Nephron (organoid): ENCODE results near the gene PKLR.

ENCODE experiments used
- H3K27ac Mint-ChIP-seq, 3 experiments: 2 replicates each; pipeline ENCODE4 v1.8.0; 2020; ENCODE audit warnings: mixed read lengths in 3 of 3, mild to moderate bottlenecking in 2 of 3, moderate library complexity in 1 of 3
- H3K27me3 Mint-ChIP-seq: 2 replicates; pipeline ENCODE4 v1.8.0; 2021; ENCODE audit warnings: low read depth, mild to moderate bottlenecking, moderate library complexity, mixed read lengths
- H3K36me3 Mint-ChIP-seq: 2 replicates; pipeline ENCODE4 v1.8.0; 2020; ENCODE audit warnings: low read depth, mixed read lengths
- H3K4me1 Mint-ChIP-seq: 2 replicates; pipeline ENCODE4 v1.8.0; 2020; ENCODE audit warnings: mixed read lengths
- H3K4me3 Mint-ChIP-seq, 3 experiments: 2 replicates each; pipeline ENCODE4 v1.8.0; 2020; ENCODE audit warnings: mild to moderate bottlenecking in 3 of 3, mixed read lengths in 3 of 3, moderate library complexity in 2 of 3
- H3K9me3 Mint-ChIP-seq: 2 replicates; pipeline ENCODE4 v1.8.0; 2020; ENCODE audit warnings: mixed read lengths
- TF ChIP-seq, protein P1 (sequence below), 3 experiments: fragments of 200-600 bp; sonication (generic); IDR thresholded peaks; one replicate each; pipeline ENCODE4 v1.5.0; 2021; ENCODE audit warnings: antibody characterized with exemption in 3 of 3; ENCODE audit not compliant: unreplicated experiment in 3 of 3

Gene PKLR

DNA sequence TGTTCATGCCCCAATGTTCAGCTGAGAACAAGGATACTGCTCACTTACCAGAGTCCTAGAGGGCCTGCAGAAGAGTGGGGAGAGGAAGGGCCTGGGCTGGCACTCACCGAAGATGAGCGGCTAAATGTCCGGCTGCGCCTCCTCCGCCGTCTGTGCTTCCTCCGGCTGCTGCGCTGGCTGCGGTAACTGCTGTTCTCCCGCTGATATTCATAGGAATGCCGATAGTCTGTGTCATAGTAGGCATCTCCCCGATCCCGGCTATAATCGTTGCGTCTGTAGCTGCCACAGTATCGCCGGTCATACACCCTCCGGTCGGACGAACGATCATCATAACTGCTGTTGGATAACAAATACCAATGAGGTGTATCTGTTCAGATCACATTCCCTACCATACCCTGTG lies 31.9 kb downstream of the PKLR start:
- Mint-ChIP-seq H3K9me3 (no peaks in the 10 kb centered on the region), H3K4me3 (no peak overlapping the region), H3K4me1 (peaks cover 22% of the 10 kb centered on the region), H3K27me3 (no peaks in the 10 kb centered on the region), H3K27ac (no peak overlapping the region), H3K36me3 (peaks cover 65% of the 10 kb centered on the region)
- TF ChIP-seq, protein P1, sequence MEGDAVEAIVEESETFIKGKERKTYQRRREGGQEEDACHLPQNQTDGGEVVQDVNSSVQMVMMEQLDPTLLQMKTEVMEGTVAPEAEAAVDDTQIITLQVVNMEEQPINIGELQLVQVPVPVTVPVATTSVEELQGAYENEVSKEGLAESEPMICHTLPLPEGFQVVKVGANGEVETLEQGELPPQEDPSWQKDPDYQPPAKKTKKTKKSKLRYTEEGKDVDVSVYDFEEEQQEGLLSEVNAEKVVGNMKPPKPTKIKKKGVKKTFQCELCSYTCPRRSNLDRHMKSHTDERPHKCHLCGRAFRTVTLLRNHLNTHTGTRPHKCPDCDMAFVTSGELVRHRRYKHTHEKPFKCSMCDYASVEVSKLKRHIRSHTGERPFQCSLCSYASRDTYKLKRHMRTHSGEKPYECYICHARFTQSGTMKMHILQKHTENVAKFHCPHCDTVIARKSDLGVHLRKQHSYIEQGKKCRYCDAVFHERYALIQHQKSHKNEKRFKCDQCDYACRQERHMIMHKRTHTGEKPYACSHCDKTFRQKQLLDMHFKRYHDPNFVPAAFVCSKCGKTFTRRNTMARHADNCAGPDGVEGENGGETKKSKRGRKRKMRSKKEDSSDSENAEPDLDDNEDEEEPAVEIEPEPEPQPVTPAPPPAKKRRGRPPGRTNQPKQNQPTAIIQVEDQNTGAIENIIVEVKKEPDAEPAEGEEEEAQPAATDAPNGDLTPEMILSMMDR (IDR thresholded peaks at IDR 0.05; ENCODE audit: unreplicated experiment in 3 of 3), result no peak

DNA sequence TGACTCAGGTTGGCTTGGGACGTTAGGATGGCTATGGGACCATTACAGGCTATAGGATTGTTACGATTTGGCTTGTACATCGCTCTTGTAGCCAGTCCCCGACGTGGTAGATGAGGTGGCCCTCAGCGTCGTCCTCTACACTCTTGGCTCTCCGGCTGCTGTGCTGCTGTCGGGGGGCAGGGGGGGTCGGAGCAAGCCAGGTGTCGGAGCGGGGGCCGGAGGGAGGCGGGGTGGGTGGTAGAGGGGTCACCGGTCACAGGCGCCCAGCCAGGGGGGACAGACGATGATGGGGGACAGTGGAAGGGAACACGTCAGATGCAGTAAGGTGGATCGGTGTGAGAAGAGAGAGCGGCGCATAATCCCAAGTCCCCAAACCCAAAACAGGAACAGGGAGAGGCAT lies 32.6 kb downstream of the PKLR start:
- peaks cover 19% of the 10 kb centered on the region for H3K4me1 Mint-ChIP-seq
- peaks cover 71% of the 10 kb centered on the region for H3K36me3 Mint-ChIP-seq
- no peaks in the 10 kb centered on the region for H3K9me3 Mint-ChIP-seq
- no peak overlapping the region for H3K27ac Mint-ChIP-seq
- TF ChIP-seq, protein P1 (IDR thresholded peaks at IDR 0.05; ENCODE audit: unreplicated experiment in 3 of 3), result no peak
- no peak overlapping the region for H3K4me3 Mint-ChIP-seq
- no peaks in the 10 kb centered on the region for H3K27me3 Mint-ChIP-seq

DNA sequence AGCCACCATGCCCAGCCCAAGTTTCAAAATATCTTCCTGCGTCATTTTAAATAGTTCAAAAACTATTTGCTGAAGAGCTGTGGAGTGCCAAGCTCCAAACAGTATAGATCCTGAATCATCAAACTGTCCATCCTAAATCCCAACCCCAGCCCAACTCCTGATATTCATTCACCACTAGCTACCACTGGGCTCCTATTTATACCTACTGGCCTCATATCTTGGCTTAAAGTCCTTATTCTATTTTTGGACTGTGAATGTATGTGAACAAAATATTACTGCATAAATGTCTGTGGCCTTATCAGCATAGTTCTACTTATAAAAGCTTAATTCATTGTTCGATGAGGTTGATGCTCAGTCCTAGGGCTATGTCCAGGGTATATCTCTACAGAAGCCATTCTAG lies 33.9 kb downstream of the PKLR start:
- H3K9me3 Mint-ChIP-seq, result no peaks in the 10 kb centered on the region
- peaks cover 13% of the 10 kb centered on the region for H3K4me1 Mint-ChIP-seq
- TF ChIP-seq, protein P1 (IDR thresholded peaks at IDR 0.05; ENCODE audit: unreplicated experiment in 3 of 3), result no peak

DNA sequence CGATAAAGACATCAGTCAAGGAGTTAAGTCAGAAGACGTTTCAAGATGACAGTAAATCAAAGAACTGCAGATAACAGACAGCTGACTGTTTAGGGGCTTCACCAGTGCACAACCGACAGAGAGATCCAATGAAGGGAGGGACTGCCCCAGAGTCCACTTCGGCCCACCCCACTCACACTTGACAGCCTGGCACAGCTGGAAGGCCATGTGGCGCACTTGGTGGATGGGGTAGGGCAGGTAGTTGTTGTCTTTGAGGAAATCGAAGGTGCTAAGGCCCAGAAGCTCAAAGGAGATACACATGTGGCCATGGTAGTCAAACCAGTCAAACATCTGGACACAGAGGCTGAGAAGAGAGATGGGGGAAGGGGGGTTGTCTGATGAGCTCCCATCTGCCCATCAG lies 34.7 kb downstream of the PKLR start:
- Mint-ChIP-seq H3K4me3 (no peak overlapping the region), H3K27ac (no peak overlapping the region), H3K27me3 (no peaks in the 10 kb centered on the region), H3K36me3 (peaks cover 73% of the 10 kb centered on the region), H3K9me3 (no peaks in the 10 kb centered on the region), H3K4me1 (peaks cover 16% of the 10 kb centered on the region)
- TF ChIP-seq, protein P1 (IDR thresholded peaks at IDR 0.05; ENCODE audit: unreplicated experiment in 3 of 3), result no peak

More for the DNA sequence above, 33.9 kb downstream of the PKLR start:
- Mint-ChIP-seq H3K36me3 (peaks cover 73% of the 10 kb centered on the region), H3K4me3 (no peak overlapping the region), H3K27me3 (no peaks in the 10 kb centered on the region), H3K27ac (no peak overlapping the region)

DNA sequence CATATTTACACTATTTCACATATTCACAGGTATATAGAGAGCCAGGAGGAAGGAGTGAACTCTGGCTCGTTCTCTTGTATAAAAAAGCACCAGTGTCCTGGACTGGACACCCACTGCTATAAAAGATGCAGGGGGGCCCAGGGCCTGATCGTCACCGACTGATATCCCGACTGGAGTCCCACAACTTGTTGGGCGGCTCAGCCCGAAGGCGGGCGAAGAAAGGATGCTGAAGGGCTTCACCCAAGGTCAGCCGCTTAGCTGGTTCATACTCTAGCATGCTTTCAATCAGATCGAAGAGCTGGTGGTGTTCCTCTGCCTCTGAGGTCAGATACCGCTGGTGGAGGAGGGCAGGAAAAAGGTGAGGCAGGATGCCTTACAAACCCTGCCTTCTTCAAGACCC lies 38.2 kb downstream of the PKLR start:
- peak overlapping the region; percentile 43 to 86 (median 64) for H3K27ac Mint-ChIP-seq
- no peaks in the 10 kb centered on the region for H3K27me3 Mint-ChIP-seq
- no peaks in the 10 kb centered on the region for H3K9me3 Mint-ChIP-seq
- H3K36me3 Mint-ChIP-seq, result peaks cover 69% of the 10 kb centered on the region
- TF ChIP-seq, protein P1 (IDR thresholded peaks at IDR 0.05; ENCODE audit: unreplicated experiment in 3 of 3), result no peak
- peaks cover 23% of the 10 kb centered on the region for H3K4me1 Mint-ChIP-seq
- H3K4me3 Mint-ChIP-seq, result peak overlapping the region; percentile 40 to 97 (median 96)

DNA sequence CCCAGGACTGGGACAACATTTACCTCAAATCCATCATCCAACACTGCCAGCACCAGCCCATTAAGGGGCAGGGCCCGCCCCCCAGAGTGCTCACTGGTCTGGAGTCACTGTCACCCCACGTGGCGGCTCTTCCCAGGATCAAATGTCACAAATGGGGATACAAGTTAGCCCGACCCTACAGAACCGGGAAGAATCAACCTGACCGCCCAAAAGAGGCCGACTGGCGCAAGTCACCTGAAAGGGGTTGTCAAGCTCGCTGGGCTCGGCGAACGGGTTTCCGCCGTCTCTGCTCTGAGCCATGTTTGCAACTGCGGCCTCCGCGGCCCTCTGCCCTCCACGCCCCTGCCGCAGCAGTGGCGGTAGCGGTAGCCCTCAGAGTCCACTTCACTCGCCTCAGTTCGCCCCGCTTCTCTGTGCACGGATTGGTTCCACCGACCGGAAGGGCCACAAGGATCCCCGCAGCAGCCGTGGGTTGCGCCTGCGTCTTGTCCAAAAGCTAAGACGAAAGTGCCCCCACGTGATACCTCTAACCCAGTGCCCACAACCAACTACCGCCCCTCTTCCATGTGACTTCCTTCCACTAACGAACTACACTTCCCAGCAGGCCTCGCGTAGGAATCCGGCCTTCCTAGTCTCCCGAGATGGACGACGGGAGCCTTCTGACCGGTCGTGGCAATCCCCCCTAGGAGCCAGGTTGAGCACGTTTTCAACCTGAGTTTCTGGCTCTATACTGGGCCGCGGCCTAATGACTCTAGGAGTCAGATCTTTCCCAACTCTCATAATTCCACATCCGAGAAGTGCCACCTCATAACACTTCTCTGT lies 39.2 kb downstream of the PKLR start, which contains the start of gene SCAMP3:
Gene SCAMP3, minus strand, starts transcription at position 509 of the 822 bp plus-strand sequence. Its CDS starts 209 bp downstream, at position 300.
- Mint-ChIP-seq H3K36me3 (peaks cover 65% of the 10 kb centered on the region), H3K4me3 (peak within 1 kb of the TSS; percentile 96 to 97 (median 97)), H3K9me3 (no peaks in the 10 kb centered on the region), H3K27ac (peak within 1 kb of the TSS; percentile 64 to 86 (median 81)), H3K4me1 (peaks cover 18% of the 10 kb centered on the region), H3K27me3 (no peaks in the 10 kb centered on the region)
- TF ChIP-seq, protein P1 (IDR thresholded peaks at IDR 0.05; ENCODE audit: unreplicated experiment in 3 of 3), result no peak
